GM12878 (cell line): Measurements from ENCODE around the gene COL6A3. TPM values are rescaled to one million over a fixed set of nuclear protein-coding genes. Genes with fewer than 3 reads are reported as not detected.

ENCODE experiments used
- ATAC-seq: fragments of 200-7000 bp; cut with Tn5 transposase; 3 replicates; pipeline ENCODE4 v1.9.1; 2020; ENCODE audit warnings: mild to moderate bottlenecking, moderate library complexity
- BruUV-seq: library from RNA; stranded (reverse); fragments of 400-500 nt; replicated peaks from 2 replicates; lab custom pipeline; 2021; lab: Mats Ljungman, UMichigan
- CTCF ChIA-PET: fragments of 300-600 bp; sonication (Branson Sonifier 250); formaldehyde crosslinking; extraction: SDS; loops from one replicate; lab custom pipeline; 2021; ENCODE audit warnings: inconsistent platforms; lab: Yijun Ruan, JAX
- POLR2A ChIA-PET: fragments of 350-600 bp; formaldehyde crosslinking; extraction: SDS; loops from one replicate; lab custom pipeline; 2021; ENCODE audit warnings: inconsistent platforms; lab: Charles Lee
- RAD21 ChIA-PET: fragments of 300-600 bp; sonication (Branson Sonifier 250); formaldehyde crosslinking; loops from one replicate; lab custom pipeline; 2023; ENCODE audit warnings: antibody characterized with exemption; ENCODE audit not compliant: unreplicated experiment; lab: Charles Lee
- SMC1A ChIA-PET: fragments of 300-600 bp; sonication (Branson Sonifier 250); formaldehyde crosslinking; loops from one replicate; lab custom pipeline; 2023; ENCODE audit not compliant: unreplicated experiment, uncharacterized antibody; lab: Charles Lee
- DNase-seq: peaks from one replicate; pipeline ENCODE4 v3.0.0-alpha.2; 2011; ENCODE audit warnings: low read depth, low spot score
- FAIRE-seq: peaks from 3 replicates; lab custom pipeline; 2011; peaks lifted over from hg19 to GRCh38; lab: Jason Lieb, UNC
- H2AFZ ChIP-seq: 2 replicates; pipeline ENCODE4 v1.6.0; 2011; ENCODE audit warnings: low read depth, low read length, control low read depth; ENCODE audit not compliant: control insufficient read depth
- H3K27ac ChIP-seq: 2 replicates; pipeline ENCODE4 v1.5.1; 2011; ENCODE audit warnings: control low read depth; ENCODE audit not compliant: control insufficient read depth, insufficient read depth
- H3K27me3 ChIP-seq, 2 experiments: replicated peaks in 1 of 2; 2 replicates each; pipeline versions ENCODE4 v1.6.0 to v1.6.1; 2011; ENCODE audit warnings: low read length in 1 of 2; ENCODE audit not compliant: control insufficient read depth in 2 of 2, insufficient read depth in 2 of 2
- H3K36me3 ChIP-seq, 2 experiments: 2 replicates each; pipeline ENCODE4 v1.5.1; 2011; ENCODE audit warnings: low read length in 1 of 2; ENCODE audit not compliant: control insufficient read depth in 2 of 2, insufficient read depth in 2 of 2
- H3K4me1 ChIP-seq: 2 replicates; pipeline ENCODE4 v1.6.1; 2011; ENCODE audit warnings: mild to moderate bottlenecking, low read length, moderate library complexity, mixed read lengths; ENCODE audit not compliant: control insufficient read depth, insufficient read depth
- H3K4me2 ChIP-seq: 2 replicates; pipeline ENCODE4 v1.6.0; 2011; ENCODE audit warnings: control low read depth; ENCODE audit not compliant: control insufficient read depth, insufficient read depth
- H3K4me3 ChIP-seq: fragments of 200-600 bp; sonication (generic); 2 replicates; pipeline ENCODE4 v1.5.1; 2016
- H3K79me2 ChIP-seq: 2 replicates; pipeline ENCODE4 v1.6.0; 2011; ENCODE audit warnings: low read length; ENCODE audit not compliant: control insufficient read depth, insufficient read depth
- H3K9ac ChIP-seq: 2 replicates; pipeline ENCODE4 v1.8.0; 2011; ENCODE audit warnings: low read length, control low read depth, mixed read lengths; ENCODE audit not compliant: control insufficient read depth, insufficient read depth
- H3K9me3 ChIP-seq: replicated peaks from 3 replicates; pipeline ENCODE4 v1.5.1; 2011; ENCODE audit warnings: mild to moderate bottlenecking, low read length; ENCODE audit not compliant: control insufficient read depth, insufficient read depth
- H4K20me1 ChIP-seq: 2 replicates; pipeline ENCODE4 v1.6.0; 2011; ENCODE audit not compliant: control insufficient read depth, insufficient read depth
- BRCA1 ChIP-seq: IDR thresholded peaks from 2 replicates; pipeline ENCODE4 v1.6.1; 2011; ENCODE audit warnings: low read depth, low read length, improper control_type of control experiment
- CEBPB ChIP-seq, 2 experiments: fragments of 150-350 bp in 1 of 2; IDR thresholded peaks; 2 replicates each; pipeline ENCODE4 v1.6.1; 2012 to 2014; ENCODE audit warnings: low read depth in 2 of 2, low read length in 2 of 2, borderline replicate concordance in 1 of 2, inconsistent platforms in 1 of 2
- KAT2A ChIP-seq: conservative IDR thresholded peaks from 2 replicates; pipeline ENCODE4 v1.6.1; 2011; ENCODE audit warnings: low read depth, low read length; ENCODE audit not compliant: control insufficient read depth
- SIX5 ChIP-seq: IDR thresholded peaks from 2 replicates; pipeline ENCODE4 v1.6.1; 2011; ENCODE audit warnings: mild to moderate bottlenecking, low read depth, low read length, moderate library complexity; ENCODE audit not compliant: severe bottlenecking
- SPI1 ChIP-seq: IDR thresholded peaks from 2 replicates; pipeline ENCODE4 v1.6.1; 2011; ENCODE audit warnings: low read depth, mild to moderate bottlenecking, low read length, moderate library complexity, borderline replicate concordance; ENCODE audit not compliant: insufficient read depth
- SREBF2 ChIP-seq: IDR thresholded peaks from 2 replicates; pipeline ENCODE4 v1.6.1; 2012; ENCODE audit warnings: mild to moderate bottlenecking, low read length
- WGBS: methylation state at CpG from one replicate; pipeline ENCODE4 v1.1.6; 2016; ENCODE audit warnings: low lambda C conversion rate; ENCODE audit not compliant: insufficient replicate concordance, insufficient coverage; ENCODE audit errors: missing lambda C conversion rate; 5-methylcytosine and 5-hydroxymethylcytosine counted together
- in situ Hi-C: fragments of 300-500 bp; cut with MboI; formaldehyde crosslinking; loops from 9 replicates; pipeline ENCODE4 v1.14.3; 2018; ENCODE audit warnings: mixed read lengths
- intact Hi-C: fragments of 100-400 bp; cut with micrococcal nuclease; formaldehyde crosslinking; loops from one replicate; pipeline ENCODE4 v1.14.2; 2022; ENCODE audit not compliant: unreplicated experiment
- polyA plus RNA-seq, 11 experiments: library from polyadenylated mRNA; depleted of rRNA in 4 of 11; unstranded in 6 of 11; stranded (reverse) in 5 of 11; fragments of >200 nt; fragmentation: Nextera tagmentation in 4 of 11; fragmentation: Illumina TruSeq in 1 of 11; extraction: Ambion mirVana in 4 of 11; extraction: Trizol in 1 of 11; gene quantifications; 1 replicate in 1 of 11; 2 replicates in 10 of 11; pipeline versions ENCODE4 v1.2.1 to v1.2.3, GENCODE V29; 2011 to 2016; ENCODE audit warnings: inconsistent platforms in 2 of 11, missing spikeins in 2 of 11, low read depth in 1 of 11
- total RNA-seq, 4 experiments: library from RNA; depleted of rRNA in 3 of 4; stranded (reverse); fragments of >200 nt in 3 of 4; fragmentation: Illumina TruSeq in 1 of 4; extraction: Trizol in 1 of 4; gene quantifications; 2 replicates each; pipeline versions ENCODE4 v1.2.1 to v1.2.3, GENCODE V29; 2013 to 2021
- TF ChIP-seq, protein P1 (sequence below): fragments of 450-650 bp; IDR thresholded peaks from 2 replicates; pipeline ENCODE4 v1.6.1; 2016; ENCODE audit warnings: mild to moderate bottlenecking, moderate library complexity, borderline replicate concordance
- TF ChIP-seq, protein P2 (sequence below): fragments of 450-650 bp; IDR thresholded peaks from 2 replicates; pipeline ENCODE4 v1.6.1; 2017; ENCODE audit warnings: mild to moderate bottlenecking, moderate library complexity
- TF ChIP-seq, protein P3 (sequence below): fragments of 150-350 bp; IDR thresholded peaks from 2 replicates; pipeline ENCODE4 v1.6.1; 2014; ENCODE audit warnings: mild to moderate bottlenecking, low read depth, low read length
- TF ChIP-seq, protein P4 (sequence below): IDR thresholded peaks from 2 replicates; pipeline ENCODE4 v1.6.1; 2011; ENCODE audit warnings: low read depth, mild to moderate bottlenecking, low read length, moderate library complexity, borderline replicate concordance; ENCODE audit errors: extremely low read depth

COL6A3 gene
- total and polyA plus RNA-seq, 10 of the 15 experiments (the other 5 are each of a cell fraction or from before 2014, with no cell fraction given) = 0.01 to 0.51 (median 0.09) TPM; not detected in 4

DNA sequence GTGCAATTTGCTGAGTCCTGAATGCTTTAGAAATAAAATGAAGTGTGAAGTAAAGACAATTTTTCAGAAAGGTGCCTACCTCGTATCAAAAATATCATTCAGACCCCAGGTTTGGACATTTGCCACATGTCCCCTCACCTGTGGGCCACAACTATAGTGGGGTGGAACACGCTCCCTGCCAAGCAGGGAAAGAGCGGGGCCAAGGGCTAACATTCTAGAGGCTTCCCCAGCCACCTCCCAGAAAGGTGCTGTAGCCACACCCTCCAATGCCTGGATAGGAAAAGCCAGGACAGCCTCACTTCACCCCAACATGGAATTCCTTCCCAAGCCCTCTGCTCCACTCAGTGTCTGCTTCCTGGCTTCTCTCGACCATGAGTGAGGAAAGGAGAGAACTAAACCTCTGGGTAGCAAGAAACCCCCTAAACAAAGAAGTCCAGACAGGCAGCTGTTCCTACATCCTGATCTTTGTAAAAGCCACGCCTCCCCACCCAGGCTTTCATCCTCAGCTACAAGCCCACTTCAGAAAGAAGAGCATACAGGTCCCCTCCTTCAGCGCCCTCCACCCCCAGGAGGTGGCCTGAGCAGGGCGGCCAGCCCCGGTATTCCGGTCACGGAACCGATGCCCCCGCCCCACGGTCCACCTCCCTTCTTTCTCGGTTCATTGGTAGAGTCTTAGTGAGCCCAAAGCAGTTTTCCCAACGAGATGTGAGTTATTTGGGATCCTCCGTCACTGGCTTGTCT lies 2.1 kb downstream of the COL6A3 start:
- DNase-seq = no peak
- Histone ChIP-seq H3K4me1 (no peaks in the 10 kb centered on the region), H3K27me3 (peaks cover 2% of the 10 kb centered on the region in 2 experiments; a peak in 3 of 4 replicates), H3K79me2 (no peaks in the 10 kb centered on the region), H3K4me2 (no peak overlapping the region), H3K36me3 (no peaks in the 10 kb centered on the region), H4K20me1 (no peaks in the 10 kb centered on the region), H3K27ac (no peak overlapping the region), H3K9ac (no peak overlapping the region), H3K4me3 (no peak overlapping the region), H2AFZ (no peak overlapping the region), H3K9me3 (no peaks in the 10 kb centered on the region)
- TF ChIP-seq SIX5 (no peak), SPI1 (no peak), SREBF2 (no peak), CEBPB (IDR thresholded peaks at IDR 0.05; ENCODE audit: borderline replicate concordance in 1 of 2, low read depth in 2 of 2, low read length in 2 of 2) (no peak), KAT2A (no peak), BRCA1 (no peak)
- TF ChIP-seq, protein P1, sequence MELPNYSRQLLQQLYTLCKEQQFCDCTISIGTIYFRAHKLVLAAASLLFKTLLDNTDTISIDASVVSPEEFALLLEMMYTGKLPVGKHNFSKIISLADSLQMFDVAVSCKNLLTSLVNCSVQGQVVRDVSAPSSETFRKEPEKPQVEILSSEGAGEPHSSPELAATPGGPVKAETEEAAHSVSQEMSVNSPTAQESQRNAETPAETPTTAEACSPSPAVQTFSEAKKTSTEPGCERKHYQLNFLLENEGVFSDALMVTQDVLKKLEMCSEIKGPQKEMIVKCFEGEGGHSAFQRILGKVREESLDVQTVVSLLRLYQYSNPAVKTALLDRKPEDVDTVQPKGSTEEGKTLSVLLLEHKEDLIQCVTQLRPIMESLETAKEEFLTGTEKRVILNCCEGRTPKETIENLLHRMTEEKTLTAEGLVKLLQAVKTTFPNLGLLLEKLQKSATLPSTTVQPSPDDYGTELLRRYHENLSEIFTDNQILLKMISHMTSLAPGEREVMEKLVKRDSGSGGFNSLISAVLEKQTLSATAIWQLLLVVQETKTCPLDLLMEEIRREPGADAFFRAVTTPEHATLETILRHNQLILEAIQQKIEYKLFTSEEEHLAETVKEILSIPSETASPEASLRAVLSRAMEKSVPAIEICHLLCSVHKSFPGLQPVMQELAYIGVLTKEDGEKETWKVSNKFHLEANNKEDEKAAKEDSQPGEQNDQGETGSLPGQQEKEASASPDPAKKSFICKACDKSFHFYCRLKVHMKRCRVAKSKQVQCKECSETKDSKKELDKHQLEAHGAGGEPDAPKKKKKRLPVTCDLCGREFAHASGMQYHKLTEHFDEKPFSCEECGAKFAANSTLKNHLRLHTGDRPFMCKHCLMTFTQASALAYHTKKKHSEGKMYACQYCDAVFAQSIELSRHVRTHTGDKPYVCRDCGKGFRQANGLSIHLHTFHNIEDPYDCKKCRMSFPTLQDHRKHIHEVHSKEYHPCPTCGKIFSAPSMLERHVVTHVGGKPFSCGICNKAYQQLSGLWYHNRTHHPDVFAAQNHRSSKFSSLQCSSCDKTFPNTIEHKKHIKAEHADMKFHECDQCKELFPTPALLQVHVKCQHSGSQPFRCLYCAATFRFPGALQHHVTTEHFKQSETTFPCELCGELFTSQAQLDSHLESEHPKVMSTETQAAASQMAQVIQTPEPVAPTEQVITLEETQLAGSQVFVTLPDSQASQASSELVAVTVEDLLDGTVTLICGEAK = no peak
- TF ChIP-seq, protein P2, sequence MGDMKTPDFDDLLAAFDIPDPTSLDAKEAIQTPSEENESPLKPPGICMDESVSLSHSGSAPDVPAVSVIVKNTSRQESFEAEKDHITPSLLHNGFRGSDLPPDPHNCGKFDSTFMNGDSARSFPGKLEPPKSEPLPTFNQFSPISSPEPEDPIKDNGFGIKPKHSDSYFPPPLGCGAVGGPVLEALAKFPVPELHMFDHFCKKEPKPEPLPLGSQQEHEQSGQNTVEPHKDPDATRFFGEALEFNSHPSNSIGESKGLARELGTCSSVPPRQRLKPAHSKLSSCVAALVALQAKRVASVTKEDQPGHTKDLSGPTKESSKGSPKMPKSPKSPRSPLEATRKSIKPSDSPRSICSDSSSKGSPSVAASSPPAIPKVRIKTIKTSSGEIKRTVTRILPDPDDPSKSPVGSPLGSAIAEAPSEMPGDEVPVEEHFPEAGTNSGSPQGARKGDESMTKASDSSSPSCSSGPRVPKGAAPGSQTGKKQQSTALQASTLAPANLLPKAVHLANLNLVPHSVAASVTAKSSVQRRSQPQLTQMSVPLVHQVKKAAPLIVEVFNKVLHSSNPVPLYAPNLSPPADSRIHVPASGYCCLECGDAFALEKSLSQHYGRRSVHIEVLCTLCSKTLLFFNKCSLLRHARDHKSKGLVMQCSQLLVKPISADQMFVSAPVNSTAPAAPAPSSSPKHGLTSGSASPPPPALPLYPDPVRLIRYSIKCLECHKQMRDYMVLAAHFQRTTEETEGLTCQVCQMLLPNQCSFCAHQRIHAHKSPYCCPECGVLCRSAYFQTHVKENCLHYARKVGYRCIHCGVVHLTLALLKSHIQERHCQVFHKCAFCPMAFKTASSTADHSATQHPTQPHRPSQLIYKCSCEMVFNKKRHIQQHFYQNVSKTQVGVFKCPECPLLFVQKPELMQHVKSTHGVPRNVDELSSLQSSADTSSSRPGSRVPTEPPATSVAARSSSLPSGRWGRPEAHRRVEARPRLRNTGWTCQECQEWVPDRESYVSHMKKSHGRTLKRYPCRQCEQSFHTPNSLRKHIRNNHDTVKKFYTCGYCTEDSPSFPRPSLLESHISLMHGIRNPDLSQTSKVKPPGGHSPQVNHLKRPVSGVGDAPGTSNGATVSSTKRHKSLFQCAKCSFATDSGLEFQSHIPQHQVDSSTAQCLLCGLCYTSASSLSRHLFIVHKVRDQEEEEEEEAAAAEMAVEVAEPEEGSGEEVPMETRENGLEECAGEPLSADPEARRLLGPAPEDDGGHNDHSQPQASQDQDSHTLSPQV = no peak
- TF ChIP-seq, protein P3, sequence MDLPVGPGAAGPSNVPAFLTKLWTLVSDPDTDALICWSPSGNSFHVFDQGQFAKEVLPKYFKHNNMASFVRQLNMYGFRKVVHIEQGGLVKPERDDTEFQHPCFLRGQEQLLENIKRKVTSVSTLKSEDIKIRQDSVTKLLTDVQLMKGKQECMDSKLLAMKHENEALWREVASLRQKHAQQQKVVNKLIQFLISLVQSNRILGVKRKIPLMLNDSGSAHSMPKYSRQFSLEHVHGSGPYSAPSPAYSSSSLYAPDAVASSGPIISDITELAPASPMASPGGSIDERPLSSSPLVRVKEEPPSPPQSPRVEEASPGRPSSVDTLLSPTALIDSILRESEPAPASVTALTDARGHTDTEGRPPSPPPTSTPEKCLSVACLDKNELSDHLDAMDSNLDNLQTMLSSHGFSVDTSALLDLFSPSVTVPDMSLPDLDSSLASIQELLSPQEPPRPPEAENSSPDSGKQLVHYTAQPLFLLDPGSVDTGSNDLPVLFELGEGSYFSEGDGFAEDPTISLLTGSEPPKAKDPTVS = no peak
- TF ChIP-seq, protein P4, sequence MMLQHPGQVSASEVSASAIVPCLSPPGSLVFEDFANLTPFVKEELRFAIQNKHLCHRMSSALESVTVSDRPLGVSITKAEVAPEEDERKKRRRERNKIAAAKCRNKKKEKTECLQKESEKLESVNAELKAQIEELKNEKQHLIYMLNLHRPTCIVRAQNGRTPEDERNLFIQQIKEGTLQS = no peak
- no TSS peak for BruUV-seq
- intact Hi-C loops = no loop called here
- WGBS = 28% methylated on average over 16 of the region's 16 CpGs
- FAIRE-seq = no peak
- ChIA-PET CTCF (interaction anchor here (1.3 to 2.9 kb wide), 4 partner anchors 9 to 290 kb away, joined by 3 to 26 read pairs (median 4); no protein-coding TSS in a partner anchor), SMC1A (interaction anchor here (2.8 kb wide), 1 partner anchor 9 kb away, joined by 11 read pairs; no protein-coding TSS in a partner anchor), RAD21 (interaction anchor here (0.9 kb wide), 1 partner anchor 161 kb away, joined by 4 read pairs; no protein-coding TSS in a partner anchor), POLR2A (no interaction called here)
- in situ Hi-C loops = no loop called here
- ATAC-seq = no peak
